ENCODE measurements around the gene WDR1.

GRCh38 chr4:10104991-10105276, 11.7 kb downstream of the WDR1 start:
- TF ChIP-seq, protein P1, sequence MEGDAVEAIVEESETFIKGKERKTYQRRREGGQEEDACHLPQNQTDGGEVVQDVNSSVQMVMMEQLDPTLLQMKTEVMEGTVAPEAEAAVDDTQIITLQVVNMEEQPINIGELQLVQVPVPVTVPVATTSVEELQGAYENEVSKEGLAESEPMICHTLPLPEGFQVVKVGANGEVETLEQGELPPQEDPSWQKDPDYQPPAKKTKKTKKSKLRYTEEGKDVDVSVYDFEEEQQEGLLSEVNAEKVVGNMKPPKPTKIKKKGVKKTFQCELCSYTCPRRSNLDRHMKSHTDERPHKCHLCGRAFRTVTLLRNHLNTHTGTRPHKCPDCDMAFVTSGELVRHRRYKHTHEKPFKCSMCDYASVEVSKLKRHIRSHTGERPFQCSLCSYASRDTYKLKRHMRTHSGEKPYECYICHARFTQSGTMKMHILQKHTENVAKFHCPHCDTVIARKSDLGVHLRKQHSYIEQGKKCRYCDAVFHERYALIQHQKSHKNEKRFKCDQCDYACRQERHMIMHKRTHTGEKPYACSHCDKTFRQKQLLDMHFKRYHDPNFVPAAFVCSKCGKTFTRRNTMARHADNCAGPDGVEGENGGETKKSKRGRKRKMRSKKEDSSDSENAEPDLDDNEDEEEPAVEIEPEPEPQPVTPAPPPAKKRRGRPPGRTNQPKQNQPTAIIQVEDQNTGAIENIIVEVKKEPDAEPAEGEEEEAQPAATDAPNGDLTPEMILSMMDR (conservative IDR thresholded peaks at IDR 0.05): no peak
- TF ChIP-seq EZH2 (IDR thresholded peaks at IDR 0.05; ENCODE audit: low read depth): no peak

Measured in PC-9 (cell line).